GM23338 (cell line): ENCODE measurements around the gene CDHR5. TPM values are rescaled to one million over a fixed set of nuclear protein-coding genes. Genes with fewer than 3 reads are reported as not detected.

Experiments
- ATAC-seq: fragments of 200-7000 bp; cut with Tn5 transposase; 3 replicates; pipeline ENCODE4 v1.9.1; 2020
- DNase-seq: peaks from one replicate; pipeline ENCODE4 v3.0.0-alpha.2; 2015; ENCODE audit warnings: low spot score
- H2AFZ ChIP-seq: fragments of 200-600 bp; sonication (generic); 2 replicates; pipeline ENCODE4 v1.8.0; 2016; ENCODE audit warnings: antibody characterized with exemption, mild to moderate bottlenecking, moderate library complexity
- H3F3A ChIP-seq: fragments of 200-600 bp; sonication (generic); replicated peaks from 2 replicates; pipeline ENCODE4 v1.8.0; 2017; ENCODE audit warnings: antibody characterized with exemption, mixed run types, low read depth
- H3K27ac ChIP-seq: fragments of 200-600 bp; sonication (generic); 2 replicates; pipeline ENCODE4 v1.6.1; 2016; ENCODE audit warnings: low read depth
- H3K27me3 ChIP-seq: fragments of 200-600 bp; sonication (generic); 2 replicates; pipeline ENCODE4 v1.8.0; 2016; ENCODE audit warnings: mild to moderate bottlenecking, mixed run types, moderate library complexity; ENCODE audit not compliant: insufficient read depth
- H3K36me3 ChIP-seq: fragments of 200-600 bp; sonication (generic); 2 replicates; pipeline ENCODE4 v1.8.0; 2016; ENCODE audit warnings: mild to moderate bottlenecking; ENCODE audit not compliant: insufficient read depth
- H3K4me1 ChIP-seq: fragments of 200-600 bp; sonication (generic); 2 replicates; pipeline ENCODE4 v1.8.0; 2016; ENCODE audit warnings: mild to moderate bottlenecking, moderate library complexity; ENCODE audit not compliant: insufficient read depth
- H3K4me2 ChIP-seq: fragments of 200-600 bp; sonication (generic); 2 replicates; pipeline ENCODE4 v1.7.1; 2017; ENCODE audit warnings: mixed run types
- H3K4me3 ChIP-seq: fragments of 200-600 bp; sonication (generic); 2 replicates; pipeline ENCODE4 v1.6.1; 2016; ENCODE audit warnings: mixed run types
- H3K79me2 ChIP-seq: fragments of 200-600 bp; sonication (generic); replicated peaks from 2 replicates; pipeline ENCODE4 v1.8.0; 2017; ENCODE audit warnings: mild to moderate bottlenecking; ENCODE audit not compliant: insufficient read depth
- H3K9me2 ChIP-seq: fragments of 200-600 bp; sonication (generic); 2 replicates; pipeline ENCODE4 v1.8.0; 2017; ENCODE audit not compliant: insufficient read depth
- H4K20me1 ChIP-seq: fragments of 200-600 bp; sonication (generic); replicated peaks from 2 replicates; pipeline ENCODE4 v1.8.0; 2017; ENCODE audit warnings: mild to moderate bottlenecking; ENCODE audit not compliant: insufficient read depth
- H3K27ac Mint-ChIP-seq: 2 replicates; pipeline ENCODE4 v1.8.0; 2020; ENCODE audit warnings: inconsistent platforms, mild to moderate bottlenecking, moderate library complexity, mixed read lengths
- H3K27me3 Mint-ChIP-seq: 3 replicates; pipeline ENCODE4 v1.8.0; 2022; ENCODE audit warnings: low read depth, mild to moderate bottlenecking, moderate library complexity, mixed read lengths, inconsistent platforms; ENCODE audit not compliant: insufficient read depth, poor library complexity
- H3K36me3 Mint-ChIP-seq: 3 replicates; pipeline ENCODE4 v1.8.0; 2021; ENCODE audit warnings: low read depth, mild to moderate bottlenecking, inconsistent platforms, moderate library complexity, mixed read lengths
- H3K4me1 Mint-ChIP-seq: 3 replicates; pipeline ENCODE4 v1.8.0; 2020; ENCODE audit warnings: mild to moderate bottlenecking, inconsistent platforms, mixed read lengths
- H3K4me3 Mint-ChIP-seq: 3 replicates; pipeline ENCODE4 v1.8.0; 2021; ENCODE audit warnings: moderate library complexity, mild to moderate bottlenecking, inconsistent platforms, mixed read lengths
- H3K9me3 Mint-ChIP-seq: 3 replicates; pipeline ENCODE4 v1.8.0; 2020; ENCODE audit warnings: moderate library complexity, mild to moderate bottlenecking, inconsistent platforms, mixed read lengths
- CREB1 ChIP-seq: fragments of 250-450 bp; sonication (Bioruptor Pico); IDR thresholded peaks from 2 replicates; pipeline ENCODE4 v1.5.0; 2020; ENCODE audit warnings: low read depth, mild to moderate bottlenecking, moderate library complexity
- CTCF ChIP-seq, 2 experiments: fragments of 200-600 bp in 1 of 2; sonication (generic) in 1 of 2; conservative IDR thresholded peaks; 2 replicates each; pipeline versions ENCODE4 v1.5.1 to v1.6.1; 2016 to 2017; ENCODE audit warnings: antibody characterized with exemption in 2 of 2, low read depth in 2 of 2, mild to moderate bottlenecking in 2 of 2, moderate library complexity in 1 of 2
- EZH2 ChIP-seq: fragments of 200-600 bp; sonication (generic); IDR thresholded peaks from one replicate; pipeline ENCODE4 v1.8.0; 2017; ENCODE audit warnings: antibody characterized with exemption, mild to moderate bottlenecking, low read depth; ENCODE audit not compliant: unreplicated experiment
- EZH2phosphoT487 ChIP-seq: fragments of 200-600 bp; sonication (generic); IDR thresholded peaks from one replicate; pipeline ENCODE4 v1.8.1; 2018; ENCODE audit warnings: antibody characterized with exemption; ENCODE audit not compliant: unreplicated experiment
- JUNB ChIP-seq: IDR thresholded peaks from one replicate; pipeline ENCODE4 v1.6.1; 2016; ENCODE audit warnings: antibody characterized with exemption; ENCODE audit not compliant: unreplicated experiment
- POLR2AphosphoS5 ChIP-seq: IDR thresholded peaks from 2 replicates; pipeline ENCODE4 v1.6.1; 2016; ENCODE audit warnings: antibody characterized with exemption, low read depth
- STAT1 ChIP-seq: IDR thresholded peaks from one replicate; pipeline ENCODE4 v1.6.1; 2016; ENCODE audit warnings: antibody characterized with exemption; ENCODE audit not compliant: unreplicated experiment
- ZNF462 ChIP-seq: fragments of 250-450 bp; sonication (Bioruptor Pico); IDR thresholded peaks from 2 replicates; pipeline ENCODE4 v1.5.0; 2020; ENCODE audit warnings: mild to moderate bottlenecking, moderate library complexity
- polyA plus RNA-seq: library from polyadenylated mRNA; unstranded; fragments of >200 nt; fragmentation: Nextera tagmentation; extraction: Ambion mirVana; gene quantifications from 2 replicates; pipeline ENCODE4 v1.2.1, GENCODE V29; 2016
- total RNA-seq: library from RNA; depleted of rRNA; stranded (reverse); fragments of >200 nt; shearing (Covaris generic); gene quantifications from 2 replicates; pipeline ENCODE4 v1.2.3, GENCODE V29; 2014
- TF ChIP-seq, protein P1 (sequence below): IDR thresholded peaks from 2 replicates; pipeline ENCODE4 v1.6.1; 2016; ENCODE audit warnings: antibody characterized with exemption
- TF ChIP-seq, protein P2 (sequence below): IDR thresholded peaks from one replicate; pipeline ENCODE4 v1.6.1; 2018; ENCODE audit warnings: antibody characterized with exemption; ENCODE audit not compliant: unreplicated experiment

Gene CDHR5
- total and polyA plus RNA-seq, 2 experiments from 2014 or later: not detected

GRCh38 chr11:584287-584686 is 40.5 kb downstream of the CDHR5 start:
- H4K20me1 ChIP-seq: peaks cover 22% of the 10 kb centered on the region
- no peaks in the 10 kb centered on the region for H3K4me1 ChIP-seq
- H3K4me3 ChIP-seq: no peak overlapping the region
- Mint-ChIP-seq H3K9me3 (no peaks in the 10 kb centered on the region; the same call in 2 of the 3 replicates), H3K27me3 (peaks cover 11% of the 10 kb centered on the region), H3K27ac (no peak overlapping the region), H3K36me3 (peaks cover 44% of the 10 kb centered on the region), H3K4me3 (no peak overlapping the region), H3K4me1 (no peaks in the 10 kb centered on the region; the same call in 1 of the 3 replicates)
- H3K27ac ChIP-seq: no peak overlapping the region
- ATAC-seq (no peak), DNase-seq (no peak)
- no peak overlapping the region for H3K4me2 ChIP-seq
- no peaks in the 10 kb centered on the region for H3K27me3 ChIP-seq
- H3K9me2 ChIP-seq: no peaks in the 10 kb centered on the region
- peaks cover 15% of the 10 kb centered on the region; the same call in 1 of the 2 replicates for H3K36me3 ChIP-seq
- TF ChIP-seq JUNB (no peak), ZNF462 (no peak), CTCF (conservative IDR thresholded peaks at IDR 0.05; ENCODE audit: low read depth in 2 of 2) (no peak), EZH2 (no peak), STAT1 (no peak), CREB1 (CRISPR knock-in tag) (no peak), POLR2AphosphoS5 (no peak), EZH2phosphoT487 (no peak)
- TF ChIP-seq, protein P1, sequence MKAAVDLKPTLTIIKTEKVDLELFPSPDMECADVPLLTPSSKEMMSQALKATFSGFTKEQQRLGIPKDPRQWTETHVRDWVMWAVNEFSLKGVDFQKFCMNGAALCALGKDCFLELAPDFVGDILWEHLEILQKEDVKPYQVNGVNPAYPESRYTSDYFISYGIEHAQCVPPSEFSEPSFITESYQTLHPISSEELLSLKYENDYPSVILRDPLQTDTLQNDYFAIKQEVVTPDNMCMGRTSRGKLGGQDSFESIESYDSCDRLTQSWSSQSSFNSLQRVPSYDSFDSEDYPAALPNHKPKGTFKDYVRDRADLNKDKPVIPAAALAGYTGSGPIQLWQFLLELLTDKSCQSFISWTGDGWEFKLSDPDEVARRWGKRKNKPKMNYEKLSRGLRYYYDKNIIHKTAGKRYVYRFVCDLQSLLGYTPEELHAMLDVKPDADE: no peak
- TF ChIP-seq, protein P2, sequence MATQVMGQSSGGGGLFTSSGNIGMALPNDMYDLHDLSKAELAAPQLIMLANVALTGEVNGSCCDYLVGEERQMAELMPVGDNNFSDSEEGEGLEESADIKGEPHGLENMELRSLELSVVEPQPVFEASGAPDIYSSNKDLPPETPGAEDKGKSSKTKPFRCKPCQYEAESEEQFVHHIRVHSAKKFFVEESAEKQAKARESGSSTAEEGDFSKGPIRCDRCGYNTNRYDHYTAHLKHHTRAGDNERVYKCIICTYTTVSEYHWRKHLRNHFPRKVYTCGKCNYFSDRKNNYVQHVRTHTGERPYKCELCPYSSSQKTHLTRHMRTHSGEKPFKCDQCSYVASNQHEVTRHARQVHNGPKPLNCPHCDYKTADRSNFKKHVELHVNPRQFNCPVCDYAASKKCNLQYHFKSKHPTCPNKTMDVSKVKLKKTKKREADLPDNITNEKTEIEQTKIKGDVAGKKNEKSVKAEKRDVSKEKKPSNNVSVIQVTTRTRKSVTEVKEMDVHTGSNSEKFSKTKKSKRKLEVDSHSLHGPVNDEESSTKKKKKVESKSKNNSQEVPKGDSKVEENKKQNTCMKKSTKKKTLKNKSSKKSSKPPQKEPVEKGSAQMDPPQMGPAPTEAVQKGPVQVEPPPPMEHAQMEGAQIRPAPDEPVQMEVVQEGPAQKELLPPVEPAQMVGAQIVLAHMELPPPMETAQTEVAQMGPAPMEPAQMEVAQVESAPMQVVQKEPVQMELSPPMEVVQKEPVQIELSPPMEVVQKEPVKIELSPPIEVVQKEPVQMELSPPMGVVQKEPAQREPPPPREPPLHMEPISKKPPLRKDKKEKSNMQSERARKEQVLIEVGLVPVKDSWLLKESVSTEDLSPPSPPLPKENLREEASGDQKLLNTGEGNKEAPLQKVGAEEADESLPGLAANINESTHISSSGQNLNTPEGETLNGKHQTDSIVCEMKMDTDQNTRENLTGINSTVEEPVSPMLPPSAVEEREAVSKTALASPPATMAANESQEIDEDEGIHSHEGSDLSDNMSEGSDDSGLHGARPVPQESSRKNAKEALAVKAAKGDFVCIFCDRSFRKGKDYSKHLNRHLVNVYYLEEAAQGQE: no peak
- peaks cover 57% of the 10 kb centered on the region for H3K79me2 ChIP-seq
- H3F3A ChIP-seq: peaks cover 5% of the 10 kb centered on the region; the same call in 1 of the 2 replicates
- H2AFZ ChIP-seq: no peak overlapping the region
